ENCODE results near the gene SPPL2C. TPM values are rescaled to one million over a fixed set of nuclear protein-coding genes. Genes with fewer than 3 reads are reported as not detected.
A peak's percentile ranks its signal among the peaks of the same experiment; 100 is the strongest.

Gene SPPL2C
- total RNA-seq, 4 donors from 2014 or later = not detected

DNA sequence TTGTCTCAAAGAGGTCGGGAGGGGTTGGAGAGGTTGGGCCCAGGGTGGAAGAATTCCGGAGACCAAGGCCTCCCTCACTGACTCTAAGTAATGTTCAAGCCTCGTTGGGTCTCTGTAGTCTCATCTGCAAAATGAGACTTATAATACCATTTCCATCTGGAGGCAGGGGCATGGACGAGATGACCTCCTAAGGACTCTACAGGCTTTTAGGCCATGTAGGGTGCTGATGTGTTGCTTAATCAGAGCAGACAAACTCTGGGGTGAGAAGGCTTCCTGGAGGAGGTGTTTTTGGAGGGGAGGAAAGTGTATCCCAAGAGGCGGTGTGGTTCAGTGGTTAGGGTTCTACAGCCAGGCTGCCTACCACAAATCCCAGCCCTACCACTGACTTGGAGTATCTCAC, 3.1 kb downstream of the SPPL2C start:
- no peak overlapping the region for H3K27ac ChIP-seq
- TF ChIP-seq, protein P1, sequence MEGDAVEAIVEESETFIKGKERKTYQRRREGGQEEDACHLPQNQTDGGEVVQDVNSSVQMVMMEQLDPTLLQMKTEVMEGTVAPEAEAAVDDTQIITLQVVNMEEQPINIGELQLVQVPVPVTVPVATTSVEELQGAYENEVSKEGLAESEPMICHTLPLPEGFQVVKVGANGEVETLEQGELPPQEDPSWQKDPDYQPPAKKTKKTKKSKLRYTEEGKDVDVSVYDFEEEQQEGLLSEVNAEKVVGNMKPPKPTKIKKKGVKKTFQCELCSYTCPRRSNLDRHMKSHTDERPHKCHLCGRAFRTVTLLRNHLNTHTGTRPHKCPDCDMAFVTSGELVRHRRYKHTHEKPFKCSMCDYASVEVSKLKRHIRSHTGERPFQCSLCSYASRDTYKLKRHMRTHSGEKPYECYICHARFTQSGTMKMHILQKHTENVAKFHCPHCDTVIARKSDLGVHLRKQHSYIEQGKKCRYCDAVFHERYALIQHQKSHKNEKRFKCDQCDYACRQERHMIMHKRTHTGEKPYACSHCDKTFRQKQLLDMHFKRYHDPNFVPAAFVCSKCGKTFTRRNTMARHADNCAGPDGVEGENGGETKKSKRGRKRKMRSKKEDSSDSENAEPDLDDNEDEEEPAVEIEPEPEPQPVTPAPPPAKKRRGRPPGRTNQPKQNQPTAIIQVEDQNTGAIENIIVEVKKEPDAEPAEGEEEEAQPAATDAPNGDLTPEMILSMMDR (IDR thresholded peaks at IDR 0.05) = no peak
- TF ChIP-seq POLR2A (IDR thresholded peaks at IDR 0.05) = no peak
- no peak overlapping the region for H3K4me3 ChIP-seq
- no peaks in the 10 kb centered on the region for H3K27me3 ChIP-seq
- no peak for DNase-seq
- no peaks in the 10 kb centered on the region for H3K4me1 ChIP-seq
- no peaks in the 10 kb centered on the region for H3K9me3 ChIP-seq
- no peaks in the 10 kb centered on the region for H3K36me3 ChIP-seq

GRCh38 chr17:45848405-45848804, 3.7 kb downstream of the SPPL2C start:
- peak in 1 of 3 donors; percentile 10 for DNase-seq
- TF ChIP-seq, protein P1 (IDR thresholded peaks at IDR 0.05) = no peak
- TF ChIP-seq POLR2A (IDR thresholded peaks at IDR 0.05) = no peak

GRCh38 chr17:45848868-45849535, 4.3 kb downstream of the SPPL2C start:
- Histone ChIP-seq H3K27ac (no peak overlapping the region), H3K4me3 (no peak overlapping the region), H3K4me1 (no peaks in the 10 kb centered on the region), H3K9me3 (no peaks in the 10 kb centered on the region), H3K27me3 (no peaks in the 10 kb centered on the region), H3K36me3 (no peaks in the 10 kb centered on the region)
- DNase-seq = peak in 1 of 3 donors; percentile 27
- TF ChIP-seq, protein P1 (IDR thresholded peaks at IDR 0.05) = no peak
- no peak for TF ChIP-seq POLR2A (IDR thresholded peaks at IDR 0.05)

More at GRCh38 chr17:45848405-45848804, 3.7 kb downstream of the SPPL2C start:
- Histone ChIP-seq H3K4me3 (no peak overlapping the region), H3K4me1 (no peaks in the 10 kb centered on the region), H3K9me3 (no peaks in the 10 kb centered on the region), H3K27me3 (no peaks in the 10 kb centered on the region), H3K36me3 (no peaks in the 10 kb centered on the region), H3K27ac (no peak overlapping the region)

DNA sequence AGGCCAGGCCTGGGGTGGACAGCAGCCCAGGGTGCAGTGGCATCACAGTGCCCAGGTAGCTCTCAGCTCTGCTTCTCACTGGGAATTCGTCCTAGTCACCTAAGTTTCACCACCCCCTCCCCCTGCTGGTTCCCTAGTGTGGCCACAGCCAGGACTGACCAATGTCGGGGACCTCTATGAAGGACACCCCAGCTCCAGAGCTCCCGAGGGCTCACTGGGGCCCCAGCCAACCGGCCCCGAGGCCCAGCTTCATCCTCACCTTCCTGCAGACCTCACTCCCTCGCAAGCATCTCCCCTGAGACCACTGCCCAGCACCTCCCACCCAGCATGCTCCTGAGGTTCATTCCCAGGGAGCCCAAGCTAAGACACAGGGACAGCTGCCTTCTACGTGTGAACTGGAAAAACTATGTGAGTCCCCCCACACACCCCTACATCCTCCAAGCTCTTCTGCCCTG, 4.9 kb downstream of the SPPL2C start:
- H3K27ac ChIP-seq = no peak overlapping the region
- no peaks in the 10 kb centered on the region for H3K4me1 ChIP-seq
- H3K9me3 ChIP-seq = no peaks in the 10 kb centered on the region
- H3K27me3 ChIP-seq = no peaks in the 10 kb centered on the region
- no peak for DNase-seq
- no peak overlapping the region for H3K4me3 ChIP-seq
- TF ChIP-seq, protein P1 (IDR thresholded peaks at IDR 0.05) = no peak
- no peaks in the 10 kb centered on the region for H3K36me3 ChIP-seq

DNA sequence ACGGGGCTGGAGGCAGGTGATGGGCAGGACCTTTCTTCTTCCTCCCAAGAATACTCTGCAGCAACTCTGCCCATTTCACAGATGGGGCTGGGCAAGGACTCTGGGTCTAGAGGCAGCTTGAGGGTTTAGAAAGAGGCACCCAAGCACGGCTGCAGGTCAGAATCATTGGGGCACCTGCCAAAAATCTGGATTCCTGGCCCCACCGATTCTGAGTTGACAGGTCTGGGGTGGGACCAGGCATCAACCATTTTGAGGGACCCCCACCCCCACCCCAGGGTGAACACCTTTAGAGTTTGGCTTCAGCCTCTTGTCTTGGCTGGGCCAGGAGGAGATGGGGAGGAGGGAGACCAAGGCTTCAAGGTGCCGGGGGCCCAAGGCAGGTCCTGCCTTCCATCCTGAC, 5.3 kb downstream of the SPPL2C start:
- DNase-seq = peak in 1 of 3 donors; percentile 13
- H3K36me3 ChIP-seq = no peaks in the 10 kb centered on the region
- no peak overlapping the region for H3K4me3 ChIP-seq
- H3K27ac ChIP-seq = no peak overlapping the region
- TF ChIP-seq POLR2A (IDR thresholded peaks at IDR 0.05) = no peak
- TF ChIP-seq, protein P1 (IDR thresholded peaks at IDR 0.05) = no peak
- no peaks in the 10 kb centered on the region for H3K27me3 ChIP-seq
- no peaks in the 10 kb centered on the region for H3K4me1 ChIP-seq
- no peaks in the 10 kb centered on the region for H3K9me3 ChIP-seq

Data from Peyer's patch (tissue), 4 donors.